NCI-H460 (cell line): ENCODE data around the gene SCD5. TPM values are rescaled to one million over a fixed set of nuclear protein-coding genes. Genes with fewer than 3 reads are reported as not detected.

Source experiments
- DNase-seq: peaks from one replicate; pipeline ENCODE4 v3.0.0-alpha.2; 2016; ENCODE audit warnings: low read depth; ENCODE audit errors: extremely low read depth
- small RNA-seq, 2 experiments: library from RNA; depleted of rRNA; stranded (forward); fragments of <200 nt; gene quantifications; one replicate each; pipeline ENCODE3, GENCODE V24; 2014
- total RNA-seq: library from RNA; depleted of rRNA; stranded (reverse); fragments of >200 nt; shearing (Covaris generic); gene quantifications from 2 replicates; pipeline ENCODE4 v1.2.3, GENCODE V29; 2014; rRNA removed

Gene SCD5
- total RNA-seq, 1 experiment from 2014 or later = 6.4 TPM

DNA sequence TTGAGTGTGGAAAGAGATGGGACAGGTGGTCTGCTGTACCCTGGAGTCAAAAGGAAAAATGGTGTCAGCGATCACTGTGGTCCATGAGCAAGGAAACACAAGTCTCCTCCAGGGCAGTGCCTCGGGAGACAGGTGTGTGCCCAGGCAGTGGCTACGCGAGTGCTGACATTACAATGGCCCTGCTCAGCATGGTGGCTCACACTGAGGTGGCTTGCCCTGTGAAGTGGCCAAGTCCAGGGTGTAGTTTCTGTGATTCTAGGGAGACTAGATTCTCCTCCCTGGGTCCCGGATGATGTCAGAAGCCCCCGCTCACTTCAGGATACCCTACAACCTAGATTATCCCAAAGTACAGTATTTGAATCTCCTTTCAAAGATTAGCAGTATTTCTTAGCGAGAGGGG, 192.0 kb downstream of the SCD5 start:
- DNase-seq = no peak

- DNase-seq = no peak
Observed at GRCh38 chr4:82604522-82604921, 194.1 kb downstream of the SCD5 start.

DNA sequence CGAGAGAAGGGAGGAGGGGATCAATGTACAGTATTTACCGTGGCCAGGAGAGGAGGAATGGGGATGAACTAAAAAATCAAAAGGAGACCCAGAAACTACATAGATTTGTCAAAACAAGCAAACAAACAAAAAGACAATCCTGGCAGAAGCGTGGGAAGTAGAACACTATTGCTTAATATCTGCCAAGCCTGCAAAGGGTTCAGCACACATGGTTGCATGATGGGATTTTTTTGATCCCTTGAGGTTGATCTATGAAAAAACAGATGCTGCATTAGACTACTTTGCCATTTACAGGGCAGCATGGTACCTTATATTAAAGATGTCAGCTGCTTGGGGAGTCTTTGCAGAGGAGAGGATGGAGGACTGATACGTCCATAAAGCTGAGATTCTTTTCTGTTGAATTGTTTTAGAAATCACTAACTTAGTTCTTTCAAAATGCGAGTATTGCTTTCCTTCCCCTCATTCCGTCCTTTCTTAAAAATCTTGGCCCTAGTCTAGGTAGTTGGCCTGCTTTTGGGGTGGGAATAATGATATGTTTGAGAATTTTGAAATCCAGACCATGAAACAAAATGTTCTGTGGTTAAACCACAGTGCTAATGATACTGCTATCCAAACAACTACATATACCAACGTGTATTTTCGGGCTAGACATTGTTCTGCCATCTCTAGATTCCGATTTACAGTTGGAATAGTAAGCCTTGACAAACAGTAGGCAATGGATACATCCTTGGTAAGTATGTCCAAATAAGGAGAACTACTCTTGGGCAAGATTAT, 197.2 kb downstream of the SCD5 start:
- no peak for DNase-seq

DNA sequence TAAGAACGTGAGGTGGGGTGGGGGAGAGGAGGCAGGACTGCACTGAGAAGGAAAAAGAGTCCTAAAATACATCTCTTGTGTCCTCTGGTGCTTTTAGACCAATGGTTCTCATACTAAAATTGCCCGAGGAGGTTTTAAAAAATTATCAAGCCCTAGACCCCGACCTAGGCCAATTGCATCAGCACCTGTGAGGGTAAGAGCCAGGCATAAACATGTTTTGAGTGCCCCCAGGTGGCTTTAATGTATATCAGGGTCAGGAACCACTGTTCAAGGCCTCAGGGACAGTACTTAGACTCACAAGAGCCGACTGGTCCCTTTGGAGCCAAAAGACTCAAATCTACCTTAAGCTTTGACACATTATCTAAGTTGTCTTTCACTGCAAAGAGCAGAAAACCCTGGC, 199.3 kb downstream of the SCD5 start:
- DNase-seq = no peak

DNA sequence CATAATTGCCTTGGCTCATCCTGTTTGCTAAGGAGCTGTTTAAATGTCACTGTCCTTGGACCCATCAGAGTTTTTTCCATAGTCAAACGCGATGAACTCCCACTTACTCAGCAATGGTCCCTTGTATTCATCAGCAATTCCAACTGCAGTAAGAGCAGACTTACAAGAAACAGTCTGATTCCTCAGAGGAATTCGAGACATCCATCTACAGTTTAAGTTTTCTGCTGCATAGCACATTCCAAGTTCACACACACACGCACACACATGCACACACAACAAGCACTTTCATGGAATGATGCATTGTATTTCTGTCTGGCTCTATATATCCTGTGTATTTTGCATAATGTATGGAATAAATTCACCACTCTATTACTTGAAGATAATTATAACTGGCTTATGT, 204.1 kb downstream of the SCD5 start:
- DNase-seq = no peak

DNA sequence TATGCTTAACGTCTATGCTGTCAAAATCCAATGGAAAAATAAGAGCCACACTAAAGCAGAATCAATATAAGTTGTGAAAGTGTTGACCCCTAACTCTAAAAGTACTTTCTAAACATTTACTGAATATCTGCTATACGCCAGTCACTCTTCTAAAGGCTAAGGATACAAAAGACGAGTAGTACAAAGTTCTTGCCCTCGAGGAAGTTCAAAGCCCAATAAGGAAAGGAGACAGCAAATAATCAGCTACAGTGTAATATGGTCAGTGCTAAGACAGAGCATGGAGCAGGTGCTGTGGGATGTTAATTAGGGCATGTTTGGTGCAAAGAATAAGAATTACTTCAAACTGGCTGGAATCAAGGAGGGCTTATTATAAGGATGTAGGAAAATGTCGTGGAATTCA, 205.2 kb downstream of the SCD5 start:
- DNase-seq = no peak

DNA sequence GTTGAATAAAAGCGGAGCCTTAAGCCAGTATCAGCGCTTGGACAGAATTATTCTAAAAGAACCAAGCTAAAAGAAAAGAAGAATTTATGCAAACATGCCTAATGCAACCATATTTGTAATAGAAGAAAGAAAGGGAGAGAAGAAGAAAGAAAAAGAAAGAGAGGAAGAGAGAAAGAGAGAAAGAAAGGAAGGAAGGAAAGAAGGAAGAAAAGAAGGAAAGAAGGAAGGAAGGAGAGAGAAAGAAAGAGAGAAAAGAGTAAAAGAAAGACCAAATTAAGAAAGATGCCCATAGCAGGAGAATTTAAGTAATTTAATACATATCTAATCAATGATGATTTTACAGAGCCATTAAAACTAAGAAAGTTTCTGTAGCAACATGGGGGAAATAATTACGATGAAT, 206.0 kb downstream of the SCD5 start:
- DNase-seq = no peak

DNA sequence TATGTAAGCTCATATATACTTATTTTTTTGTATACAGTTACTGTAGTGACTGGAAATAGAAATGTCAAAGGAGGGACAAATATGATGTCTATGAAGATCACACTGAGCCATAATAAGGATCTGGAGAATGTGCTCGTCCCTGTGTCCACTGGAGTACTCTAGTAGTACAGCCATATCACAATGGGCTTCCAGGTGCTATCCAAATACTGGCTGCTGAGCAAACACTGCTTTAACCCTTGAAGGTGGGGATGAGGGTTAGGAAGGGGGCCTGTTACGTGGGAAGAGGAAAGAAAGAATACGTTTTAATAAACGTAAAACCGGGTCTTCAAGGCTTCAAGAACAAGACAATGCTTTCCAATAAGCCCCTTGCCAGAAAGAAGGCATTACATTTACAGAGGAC, 207.0 kb downstream of the SCD5 start:
- no peak for DNase-seq

- no peak for DNase-seq
Observed at GRCh38 chr4:82589756-82590155, 208.8 kb downstream of the SCD5 start.

- no peak for DNase-seq
Observed at GRCh38 chr4:82588771-82589270, 209.8 kb downstream of the SCD5 start.

DNA sequence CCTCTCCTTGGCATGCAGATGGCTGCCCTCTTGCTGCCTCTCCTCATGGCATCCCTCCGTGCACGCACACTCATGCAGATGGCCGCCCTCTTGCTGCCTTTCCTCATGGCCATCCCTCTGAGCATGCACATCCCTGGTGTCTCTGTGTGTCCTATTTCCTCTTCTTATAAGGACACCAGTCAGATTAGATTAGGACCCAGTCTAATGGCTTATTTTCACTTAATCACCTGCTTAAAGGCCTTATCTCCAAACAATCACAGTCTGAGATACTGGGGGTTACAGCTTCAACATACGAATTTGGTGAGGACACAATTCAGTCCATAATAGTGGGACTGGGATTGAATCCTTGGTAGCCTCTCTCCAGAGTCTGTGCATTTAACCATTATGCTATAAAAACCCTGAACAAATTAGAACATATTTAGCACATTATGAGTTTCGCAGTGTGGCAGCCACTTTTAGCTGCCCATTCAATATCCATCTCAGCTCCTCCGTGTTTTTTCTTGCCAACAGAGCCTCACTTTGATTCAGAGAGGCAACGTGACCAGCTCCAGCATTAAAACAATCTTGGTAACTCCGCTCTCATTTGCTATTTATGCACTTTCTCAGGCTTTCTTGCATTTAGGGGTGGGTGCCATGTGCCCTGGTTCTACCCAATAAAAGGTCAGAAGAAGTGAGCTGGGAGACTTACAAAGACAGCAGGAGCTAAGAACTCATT, 210.6 kb downstream of the SCD5 start:
- DNase-seq = no peak

GRCh38 chr4:82585690-82586435, 212.7 kb downstream of the SCD5 start:
- no peak for DNase-seq

GRCh38 chr4:82584931-82585330, 213.7 kb downstream of the SCD5 start:
- no peak for DNase-seq

DNA sequence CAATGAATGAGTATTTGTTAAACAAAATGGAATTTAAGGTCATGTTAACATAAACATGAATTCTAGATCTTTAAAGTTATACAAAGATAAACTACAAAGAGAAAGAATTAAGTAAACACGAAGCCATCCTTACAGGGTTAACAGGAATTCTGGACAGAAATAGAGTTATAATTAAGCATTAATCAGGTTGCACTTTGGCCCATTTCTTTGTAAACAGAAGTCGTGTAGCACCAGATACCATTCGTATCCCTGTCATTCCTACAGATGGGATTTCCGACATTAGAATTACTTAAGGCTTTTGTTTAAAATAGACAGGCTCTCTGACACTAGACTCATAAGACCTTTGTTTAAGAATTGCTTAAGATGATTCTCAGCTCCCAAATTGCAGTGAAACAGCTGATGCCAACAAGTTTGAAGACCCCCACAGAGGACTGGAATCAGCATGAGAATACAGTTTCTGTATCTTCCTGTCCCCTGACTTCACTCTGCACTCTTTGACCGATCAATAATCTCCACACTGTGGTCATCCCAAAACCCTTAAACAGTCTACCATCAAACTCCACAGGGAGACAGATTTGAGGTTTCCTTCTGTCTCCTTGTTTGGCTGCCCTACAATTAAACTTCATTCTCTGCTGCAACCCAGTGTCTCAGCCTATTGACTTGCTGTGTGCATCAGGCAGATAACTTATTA, 214.6 kb downstream of the SCD5 start:
- no peak for DNase-seq

GRCh38 chr4:82579932-82580331, 218.7 kb downstream of the SCD5 start:
- no peak for DNase-seq

Small RNA genes lying within 50 kb of the gene (small RNA-seq; reads per million reads assigned to genes)
- 0 reads per million in 2 experiments for gene MIR575

Other genes with a start within 250 kb of the SCD5 start
- gene TMEM150C, start 236.8 kb downstream of the SCD5 start, total RNA-seq = 0.07 and 0.26 TPM in 2 replicates
- 91.0 and 104 TPM in 2 replicates for gene SEC31A, start 92.4 kb upstream of the SCD5 start, total RNA-seq
- 6.0 and 8.9 TPM in 2 replicates for gene THAP9, start 101.9 kb upstream of the SCD5 start, total RNA-seq
- gene LIN54, start 212.0 kb upstream of the SCD5 start, total RNA-seq = 17.4 and 19.8 TPM in 2 replicates
- gene COPS4, start 236.4 kb upstream of the SCD5 start, total RNA-seq = 40.4 and 55.3 TPM in 2 replicates